Fibroblast of lung (primary cell): Measurements from ENCODE around the gene EMC9. TPM values are rescaled to one million over a fixed set of nuclear protein-coding genes. Genes with fewer than 3 reads are reported as not detected.

Experiments used
- DNase-seq, 2 donors: peaks; one replicate each; pipeline versions ENCODE4 v3.0.0 to v3.0.0-alpha.2; 2010; ENCODE audit warnings: low read depth in 2 of 2
- H2AFZ ChIP-seq: 2 replicates; pipeline ENCODE4 v1.5.1; 2012; ENCODE audit warnings: low read length, control low read depth, inconsistent platforms
- H3K27ac ChIP-seq: 2 replicates; pipeline ENCODE4 v1.5.1; 2011; ENCODE audit warnings: low read length, control low read depth; ENCODE audit not compliant: insufficient read depth
- H3K27me3 ChIP-seq: 2 replicates; pipeline ENCODE4 v1.5.1; 2011; ENCODE audit warnings: mild to moderate bottlenecking, low read length; ENCODE audit not compliant: control insufficient read depth, insufficient read depth
- H3K36me3 ChIP-seq: 2 replicates; pipeline ENCODE4 v1.5.1; 2011; ENCODE audit warnings: low read length; ENCODE audit not compliant: control insufficient read depth, insufficient read depth
- H3K4me1 ChIP-seq: 2 replicates; pipeline ENCODE4 v1.5.1; 2011; ENCODE audit warnings: low read length; ENCODE audit not compliant: control insufficient read depth, insufficient read depth; ENCODE audit errors: extremely low read depth
- H3K4me2 ChIP-seq: 2 replicates; pipeline ENCODE4 v1.5.1; 2011; ENCODE audit warnings: low read length, control low read depth; ENCODE audit not compliant: insufficient read depth; ENCODE audit errors: extremely low read depth
- H3K4me3 ChIP-seq, 4 experiments: fragments of 200-600 bp in 1 of 4; sonication (generic) in 1 of 4; replicated peaks in 1 of 4; 2 replicates each; pipeline ENCODE4 v1.5.1; 2011 to 2016; ENCODE audit warnings: low read length in 4 of 4, low read depth in 3 of 4, mild to moderate bottlenecking in 3 of 4, control low read depth in 2 of 4, inconsistent platforms in 1 of 4, mixed read lengths in 1 of 4; ENCODE audit not compliant: insufficient read depth in 1 of 4; ENCODE audit errors: control extremely low read depth in 1 of 4
- H3K79me2 ChIP-seq: 2 replicates; pipeline ENCODE4 v1.5.1; 2012; ENCODE audit warnings: mild to moderate bottlenecking, low read length, inconsistent platforms; ENCODE audit not compliant: control insufficient read depth, insufficient read depth
- H3K9ac ChIP-seq: 2 replicates; pipeline ENCODE4 v1.5.1; 2011; ENCODE audit warnings: mild to moderate bottlenecking, low read length, control low read depth; ENCODE audit not compliant: insufficient read depth
- H3K9me3 ChIP-seq: 2 replicates; pipeline ENCODE4 v1.5.1; 2012; ENCODE audit warnings: low read depth, low read length; ENCODE audit not compliant: control insufficient read depth, insufficient read depth
- H4K20me1 ChIP-seq: 2 replicates; pipeline ENCODE4 v1.5.1; 2011; ENCODE audit warnings: low read length; ENCODE audit not compliant: control insufficient read depth, insufficient read depth; ENCODE audit errors: extremely low read depth
- EZH2 ChIP-seq: IDR thresholded peaks from 2 replicates; pipeline ENCODE4 v1.5.1; 2012; ENCODE audit warnings: low read length, control low read depth, mild to moderate bottlenecking; ENCODE audit errors: missing control alignments
- polyA plus RNA-seq, 2 donors: library from polyadenylated mRNA; depleted of rRNA in 1 of 2; stranded (reverse) in 1 of 2; unstranded in 1 of 2; fragments of >200 nt; gene quantifications; 2 replicates each; pipeline ENCODE4 v1.2.1, GENCODE V29; 2011 to 2012; ENCODE audit warnings: missing spikeins in 1 of 2
- total RNA-seq: library from RNA; depleted of rRNA; stranded (reverse); fragments of >200 nt; gene quantifications from 2 replicates; pipeline ENCODE4 v1.2.1, GENCODE V29; 2014
- TF ChIP-seq, protein P1 (sequence below), 2 donors: IDR thresholded peaks in 1 of 2; conservative IDR thresholded peaks in 1 of 2; 1 replicate in 1 of 2; 2 replicates in 1 of 2; pipeline ENCODE4 v1.5.1; 2011 to 2012; ENCODE audit warnings: low read length in 2 of 2, control low read depth in 1 of 2, inconsistent platforms in 1 of 2, low read depth in 1 of 2, mild to moderate bottlenecking in 1 of 2

The EMC9 gene
- total and polyA plus RNA-seq, 2 donors (not counting 1 experiment from before 2014, with no cell fraction given), result 6.6 to 18.0 TPM

DNA sequence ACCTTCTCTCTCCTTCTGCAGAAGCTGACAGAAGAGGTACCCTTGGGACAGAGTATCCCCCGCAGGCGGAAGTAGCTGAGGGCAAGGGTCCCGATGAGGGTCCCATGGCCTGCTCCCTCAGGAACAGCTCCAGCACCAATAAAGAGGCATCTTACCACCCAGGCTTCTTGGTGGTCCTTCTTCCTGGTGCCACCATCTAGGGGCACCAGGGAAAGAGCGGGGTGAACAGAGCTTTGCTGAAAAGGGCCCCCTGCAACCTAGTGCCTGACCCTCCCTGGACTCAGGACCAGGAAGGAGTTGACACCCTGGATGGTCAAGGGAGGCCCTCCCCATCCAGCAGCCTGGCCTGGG, 19.1 kb upstream of the EMC9 start:
- Histone ChIP-seq H4K20me1 (no peaks in the 10 kb centered on the region), H3K79me2 (peaks cover 19% of the 10 kb centered on the region), H3K36me3 (peaks cover 40% of the 10 kb centered on the region), H3K4me2 (no peak overlapping the region), H3K9me3 (no peaks in the 10 kb centered on the region), H3K27me3 (no peaks in the 10 kb centered on the region), H2AFZ (no peak overlapping the region), H3K9ac (no peak overlapping the region), H3K4me3 (no peak overlapping the region), H3K4me1 (peaks cover 10% of the 10 kb centered on the region), H3K27ac (peak overlapping the region; percentile 91)
- no peak for TF ChIP-seq EZH2
- TF ChIP-seq, protein P1, sequence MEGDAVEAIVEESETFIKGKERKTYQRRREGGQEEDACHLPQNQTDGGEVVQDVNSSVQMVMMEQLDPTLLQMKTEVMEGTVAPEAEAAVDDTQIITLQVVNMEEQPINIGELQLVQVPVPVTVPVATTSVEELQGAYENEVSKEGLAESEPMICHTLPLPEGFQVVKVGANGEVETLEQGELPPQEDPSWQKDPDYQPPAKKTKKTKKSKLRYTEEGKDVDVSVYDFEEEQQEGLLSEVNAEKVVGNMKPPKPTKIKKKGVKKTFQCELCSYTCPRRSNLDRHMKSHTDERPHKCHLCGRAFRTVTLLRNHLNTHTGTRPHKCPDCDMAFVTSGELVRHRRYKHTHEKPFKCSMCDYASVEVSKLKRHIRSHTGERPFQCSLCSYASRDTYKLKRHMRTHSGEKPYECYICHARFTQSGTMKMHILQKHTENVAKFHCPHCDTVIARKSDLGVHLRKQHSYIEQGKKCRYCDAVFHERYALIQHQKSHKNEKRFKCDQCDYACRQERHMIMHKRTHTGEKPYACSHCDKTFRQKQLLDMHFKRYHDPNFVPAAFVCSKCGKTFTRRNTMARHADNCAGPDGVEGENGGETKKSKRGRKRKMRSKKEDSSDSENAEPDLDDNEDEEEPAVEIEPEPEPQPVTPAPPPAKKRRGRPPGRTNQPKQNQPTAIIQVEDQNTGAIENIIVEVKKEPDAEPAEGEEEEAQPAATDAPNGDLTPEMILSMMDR (conservative IDR thresholded peaks at IDR 0.05 in 1 of 2, IDR thresholded peaks at IDR 0.05 in 1 of 2; ENCODE audit: low read depth in 1 of 2, low read length in 2 of 2), result no peak
- DNase-seq, result no peak

DNA sequence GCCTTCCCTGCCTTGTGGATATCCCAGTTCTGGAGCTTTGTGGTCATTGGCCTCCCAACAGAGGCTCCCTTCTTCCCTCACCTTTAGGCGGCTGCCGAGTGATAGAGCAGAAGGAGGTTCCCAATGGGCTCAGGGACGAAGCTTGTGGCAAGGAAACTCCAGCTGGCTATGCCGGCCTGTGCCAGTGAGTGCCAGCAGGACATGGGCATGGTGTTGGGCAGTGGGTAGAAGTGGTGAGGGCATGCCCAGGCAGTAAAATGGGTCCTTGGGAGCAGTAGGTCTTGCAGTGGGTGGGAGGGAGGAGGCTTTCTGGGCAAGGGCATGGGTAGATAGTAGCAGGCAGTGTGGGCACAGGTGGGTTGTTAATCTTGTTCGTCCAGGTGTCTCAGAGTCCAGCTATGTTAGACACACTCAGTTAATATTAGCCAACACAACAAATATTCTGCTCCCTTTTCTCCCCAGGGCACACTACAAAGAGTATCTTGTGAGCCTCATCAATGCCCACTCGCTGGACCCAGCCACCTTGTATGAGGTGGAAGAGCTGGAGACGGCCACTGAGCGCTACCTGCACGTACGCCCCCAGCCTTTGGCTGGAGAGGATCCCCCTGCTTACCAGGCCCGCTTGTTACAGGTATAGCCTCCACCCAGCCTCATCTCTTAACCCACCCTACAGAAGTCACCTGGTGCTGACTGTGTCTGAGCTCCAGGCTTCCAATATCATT, 18.5 kb upstream of the EMC9 start:
- Histone ChIP-seq H2AFZ (no peak overlapping the region), H3K4me2 (no peak overlapping the region), H4K20me1 (no peaks in the 10 kb centered on the region), H3K9ac (no peak overlapping the region), H3K79me2 (peaks cover 19% of the 10 kb centered on the region), H3K27me3 (no peaks in the 10 kb centered on the region), H3K9me3 (no peaks in the 10 kb centered on the region), H3K27ac (no peak overlapping the region), H3K36me3 (peaks cover 36% of the 10 kb centered on the region), H3K4me3 (no peak overlapping the region), H3K4me1 (peaks cover 10% of the 10 kb centered on the region)
- TF ChIP-seq, protein P1 (conservative IDR thresholded peaks at IDR 0.05 in 1 of 2, IDR thresholded peaks at IDR 0.05 in 1 of 2; ENCODE audit: low read depth in 1 of 2, low read length in 2 of 2), result no peak
- TF ChIP-seq EZH2, result no peak
- no peak for DNase-seq

DNA sequence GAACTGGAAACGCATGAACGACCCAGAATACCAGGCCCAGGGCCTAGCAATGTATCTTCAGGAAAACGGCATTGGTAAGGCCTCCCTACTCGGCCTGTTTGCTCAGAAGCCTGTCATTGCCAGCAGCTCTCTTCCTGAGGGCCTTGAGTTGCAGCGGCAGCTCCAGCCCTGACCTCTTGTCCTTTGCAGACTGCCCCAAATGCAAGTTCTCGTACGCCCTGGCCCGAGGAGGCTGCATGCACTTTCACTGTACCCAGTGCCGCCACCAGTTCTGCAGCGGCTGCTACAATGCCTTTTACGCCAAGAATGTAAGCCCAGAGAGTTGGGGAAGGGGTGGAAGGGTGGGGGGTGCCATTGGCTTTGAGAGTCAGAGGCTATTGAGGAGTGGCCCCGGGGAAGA, 15.9 kb upstream of the EMC9 start:
- Histone ChIP-seq H3K79me2 (peaks cover 12% of the 10 kb centered on the region), H3K4me2 (no peak overlapping the region), H3K27ac (no peak overlapping the region), H3K4me3 (no peak overlapping the region), H3K4me1 (peaks cover 9% of the 10 kb centered on the region), H3K9ac (no peak overlapping the region), H3K36me3 (peaks cover 19% of the 10 kb centered on the region), H2AFZ (no peak overlapping the region), H3K9me3 (no peaks in the 10 kb centered on the region), H3K27me3 (no peaks in the 10 kb centered on the region), H4K20me1 (no peaks in the 10 kb centered on the region)
- no peak for DNase-seq
- TF ChIP-seq EZH2, result no peak
- TF ChIP-seq, protein P1 (conservative IDR thresholded peaks at IDR 0.05 in 1 of 2, IDR thresholded peaks at IDR 0.05 in 1 of 2; ENCODE audit: low read depth in 1 of 2, low read length in 2 of 2), result no peak
